Liver (tissue), 3 donors: ENCODE measurements around the gene DCAF4.

ENCODE experiments used
- EGR1 ChIP-seq, 2 donors: IDR thresholded peaks; 2 replicates each; pipeline ENCODE4 v1.6.1; 2016 to 2018; ENCODE audit warnings: antibody characterized with exemption in 2 of 2, low read depth in 2 of 2
- FOXA1 ChIP-seq: IDR thresholded peaks from 2 replicates; pipeline ENCODE4 v1.6.1; 2016; ENCODE audit warnings: antibody characterized with exemption
- GABPA ChIP-seq, 2 donors: IDR thresholded peaks in 1 of 2; conservative IDR thresholded peaks in 1 of 2; 2 replicates each; pipeline ENCODE4 v1.6.1; 2016; ENCODE audit warnings: antibody characterized with exemption in 2 of 2, mild to moderate bottlenecking in 1 of 2, moderate library complexity in 1 of 2
- HNF4A ChIP-seq, 2 donors: conservative IDR thresholded peaks; 2 replicates each; pipeline ENCODE4 v1.6.1; 2016; ENCODE audit warnings: antibody characterized with exemption in 2 of 2, mild to moderate bottlenecking in 2 of 2
- JUND ChIP-seq, 2 donors: IDR thresholded peaks; 2 replicates each; pipeline ENCODE4 v1.6.1; 2016; ENCODE audit warnings: antibody characterized with exemption in 2 of 2
- RAD21 ChIP-seq, 2 donors: IDR thresholded peaks; 2 replicates each; pipeline ENCODE4 v1.6.1; 2016; ENCODE audit warnings: antibody characterized with exemption in 2 of 2, mild to moderate bottlenecking in 2 of 2
- RXRA ChIP-seq, 2 donors: IDR thresholded peaks; 2 replicates each; pipeline ENCODE4 v1.6.1; 2017 to 2018; ENCODE audit warnings: antibody characterized with exemption in 2 of 2, mild to moderate bottlenecking in 1 of 2
- SP1 ChIP-seq: IDR thresholded peaks from 2 replicates; pipeline ENCODE4 v1.6.1; 2018; ENCODE audit warnings: antibody characterized with exemption, mild to moderate bottlenecking
- YY1 ChIP-seq: IDR thresholded peaks from 2 replicates; pipeline ENCODE4 v1.6.1; 2016; ENCODE audit warnings: antibody characterized with exemption, mild to moderate bottlenecking
- TF ChIP-seq, protein P1 (sequence below): fragments of 150-350 bp; IDR thresholded peaks from 2 replicates; pipeline ENCODE4 v1.5.1; 2017; ENCODE audit warnings: improper control_type of control experiment, low read depth, low read length; ENCODE audit not compliant: missing input control
- TF ChIP-seq, protein P2 (sequence below): IDR thresholded peaks from 2 replicates; pipeline ENCODE4 v1.6.1; 2016; ENCODE audit warnings: antibody characterized with exemption
- TF ChIP-seq, protein P3 (sequence below): IDR thresholded peaks from 2 replicates; pipeline ENCODE4 v1.6.1; 2016; ENCODE audit warnings: antibody characterized with exemption, mild to moderate bottlenecking
- donor health status: healthy.
- donor health status: healthy.

DNA sequence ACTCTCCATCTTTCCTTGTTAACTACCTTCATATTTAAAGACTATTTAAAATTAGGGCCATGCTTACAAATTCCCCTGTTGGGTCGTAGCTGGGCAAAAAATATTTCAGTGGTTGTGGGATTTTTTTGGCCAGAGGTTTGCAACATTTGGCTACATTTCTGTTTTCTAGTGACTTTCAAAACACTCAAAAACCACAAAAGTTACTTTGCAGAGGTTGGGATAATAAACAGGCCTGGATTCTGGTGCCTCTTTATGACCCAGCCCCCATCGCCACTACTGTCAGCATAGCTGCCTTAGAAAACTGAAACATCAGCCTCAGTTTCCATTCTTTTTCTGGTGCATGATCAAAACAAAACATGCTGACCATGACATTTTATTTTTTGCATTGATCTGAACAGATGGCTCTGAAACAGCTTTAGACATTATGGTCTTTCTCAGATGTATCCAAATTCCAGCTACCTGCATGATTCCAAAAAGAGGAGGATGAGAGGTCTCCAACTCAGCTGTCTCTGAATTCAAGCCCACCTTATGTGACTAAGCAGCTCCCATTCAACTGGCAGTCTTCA is 37.5 kb upstream of the DCAF4 start:
- TF ChIP-seq, protein P1, sequence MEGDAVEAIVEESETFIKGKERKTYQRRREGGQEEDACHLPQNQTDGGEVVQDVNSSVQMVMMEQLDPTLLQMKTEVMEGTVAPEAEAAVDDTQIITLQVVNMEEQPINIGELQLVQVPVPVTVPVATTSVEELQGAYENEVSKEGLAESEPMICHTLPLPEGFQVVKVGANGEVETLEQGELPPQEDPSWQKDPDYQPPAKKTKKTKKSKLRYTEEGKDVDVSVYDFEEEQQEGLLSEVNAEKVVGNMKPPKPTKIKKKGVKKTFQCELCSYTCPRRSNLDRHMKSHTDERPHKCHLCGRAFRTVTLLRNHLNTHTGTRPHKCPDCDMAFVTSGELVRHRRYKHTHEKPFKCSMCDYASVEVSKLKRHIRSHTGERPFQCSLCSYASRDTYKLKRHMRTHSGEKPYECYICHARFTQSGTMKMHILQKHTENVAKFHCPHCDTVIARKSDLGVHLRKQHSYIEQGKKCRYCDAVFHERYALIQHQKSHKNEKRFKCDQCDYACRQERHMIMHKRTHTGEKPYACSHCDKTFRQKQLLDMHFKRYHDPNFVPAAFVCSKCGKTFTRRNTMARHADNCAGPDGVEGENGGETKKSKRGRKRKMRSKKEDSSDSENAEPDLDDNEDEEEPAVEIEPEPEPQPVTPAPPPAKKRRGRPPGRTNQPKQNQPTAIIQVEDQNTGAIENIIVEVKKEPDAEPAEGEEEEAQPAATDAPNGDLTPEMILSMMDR: no peak
- TF ChIP-seq RAD21 (IDR thresholded peaks at IDR 0.05) (no peak), YY1 (no peak), FOXA1 (no peak), RXRA (IDR thresholded peaks at IDR 0.05) (no peak), SP1 (no peak), EGR1 (IDR thresholded peaks at IDR 0.05; ENCODE audit: low read depth in 2 of 2) (no peak), JUND (IDR thresholded peaks at IDR 0.05) (no peak), GABPA (IDR thresholded peaks at IDR 0.05 in 1 of 2, conservative IDR thresholded peaks at IDR 0.05 in 1 of 2) (no peak), HNF4A (conservative IDR thresholded peaks at IDR 0.05) (no peak)
- TF ChIP-seq, protein P2, sequence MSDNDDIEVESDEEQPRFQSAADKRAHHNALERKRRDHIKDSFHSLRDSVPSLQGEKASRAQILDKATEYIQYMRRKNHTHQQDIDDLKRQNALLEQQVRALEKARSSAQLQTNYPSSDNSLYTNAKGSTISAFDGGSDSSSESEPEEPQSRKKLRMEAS: no peak
- TF ChIP-seq, protein P3, sequence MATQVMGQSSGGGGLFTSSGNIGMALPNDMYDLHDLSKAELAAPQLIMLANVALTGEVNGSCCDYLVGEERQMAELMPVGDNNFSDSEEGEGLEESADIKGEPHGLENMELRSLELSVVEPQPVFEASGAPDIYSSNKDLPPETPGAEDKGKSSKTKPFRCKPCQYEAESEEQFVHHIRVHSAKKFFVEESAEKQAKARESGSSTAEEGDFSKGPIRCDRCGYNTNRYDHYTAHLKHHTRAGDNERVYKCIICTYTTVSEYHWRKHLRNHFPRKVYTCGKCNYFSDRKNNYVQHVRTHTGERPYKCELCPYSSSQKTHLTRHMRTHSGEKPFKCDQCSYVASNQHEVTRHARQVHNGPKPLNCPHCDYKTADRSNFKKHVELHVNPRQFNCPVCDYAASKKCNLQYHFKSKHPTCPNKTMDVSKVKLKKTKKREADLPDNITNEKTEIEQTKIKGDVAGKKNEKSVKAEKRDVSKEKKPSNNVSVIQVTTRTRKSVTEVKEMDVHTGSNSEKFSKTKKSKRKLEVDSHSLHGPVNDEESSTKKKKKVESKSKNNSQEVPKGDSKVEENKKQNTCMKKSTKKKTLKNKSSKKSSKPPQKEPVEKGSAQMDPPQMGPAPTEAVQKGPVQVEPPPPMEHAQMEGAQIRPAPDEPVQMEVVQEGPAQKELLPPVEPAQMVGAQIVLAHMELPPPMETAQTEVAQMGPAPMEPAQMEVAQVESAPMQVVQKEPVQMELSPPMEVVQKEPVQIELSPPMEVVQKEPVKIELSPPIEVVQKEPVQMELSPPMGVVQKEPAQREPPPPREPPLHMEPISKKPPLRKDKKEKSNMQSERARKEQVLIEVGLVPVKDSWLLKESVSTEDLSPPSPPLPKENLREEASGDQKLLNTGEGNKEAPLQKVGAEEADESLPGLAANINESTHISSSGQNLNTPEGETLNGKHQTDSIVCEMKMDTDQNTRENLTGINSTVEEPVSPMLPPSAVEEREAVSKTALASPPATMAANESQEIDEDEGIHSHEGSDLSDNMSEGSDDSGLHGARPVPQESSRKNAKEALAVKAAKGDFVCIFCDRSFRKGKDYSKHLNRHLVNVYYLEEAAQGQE: no peak
